HTERT RPE-1 (cell line): Measurements from ENCODE around the gene MYO15A.

Experiments used
- in situ Hi-C: fragments of 300-500 bp; cut with MboI; formaldehyde crosslinking; loops from 4 replicates; pipeline ENCODE4 v1.14.3; 2020; ENCODE audit warnings: low sequenced_read_pairs

Gene MYO15A

DNA sequence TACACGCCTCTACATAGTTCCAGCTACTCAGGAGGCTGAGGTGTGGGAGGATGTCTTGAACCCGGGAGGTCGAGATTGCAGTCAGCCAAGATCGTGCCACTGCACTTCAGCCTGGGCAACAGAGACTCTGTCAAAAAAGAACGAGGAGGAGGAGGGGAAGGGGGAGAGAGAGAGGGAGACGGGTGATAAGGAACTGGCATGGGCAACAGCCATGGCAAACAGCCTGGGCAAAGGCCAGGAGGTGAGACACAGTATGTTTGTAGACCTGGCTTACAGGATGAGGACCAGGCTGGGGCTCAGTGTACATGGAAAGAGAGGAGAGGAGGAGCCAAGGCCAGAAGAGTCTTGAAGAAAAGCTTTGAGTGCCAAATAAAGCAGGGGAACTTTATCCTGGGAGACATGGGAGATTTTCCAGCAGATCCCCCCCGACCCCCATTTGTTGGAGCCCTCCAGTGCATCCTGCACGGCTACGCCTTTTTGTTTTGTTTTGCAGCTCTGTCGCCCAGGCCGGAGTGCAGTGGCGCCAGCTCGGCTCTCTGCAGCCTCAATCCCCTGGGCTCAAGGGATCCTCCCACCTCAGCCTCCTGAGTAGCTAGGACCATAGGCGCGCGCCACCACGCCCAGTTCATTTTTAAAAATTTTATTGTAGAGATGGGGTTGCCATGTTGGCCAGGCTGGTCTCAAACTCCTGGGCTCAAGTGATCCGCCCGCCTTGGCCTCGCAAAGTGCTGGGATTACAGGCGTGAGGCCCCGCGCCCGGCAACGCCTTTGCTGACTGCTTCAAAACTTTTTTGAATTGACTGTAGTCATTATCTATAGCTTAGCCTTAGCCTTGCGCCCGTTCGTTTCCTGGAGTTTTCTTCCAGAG, 73.8 kb downstream of the MYO15A start:
- in situ Hi-C loops: no loop called here

DNA sequence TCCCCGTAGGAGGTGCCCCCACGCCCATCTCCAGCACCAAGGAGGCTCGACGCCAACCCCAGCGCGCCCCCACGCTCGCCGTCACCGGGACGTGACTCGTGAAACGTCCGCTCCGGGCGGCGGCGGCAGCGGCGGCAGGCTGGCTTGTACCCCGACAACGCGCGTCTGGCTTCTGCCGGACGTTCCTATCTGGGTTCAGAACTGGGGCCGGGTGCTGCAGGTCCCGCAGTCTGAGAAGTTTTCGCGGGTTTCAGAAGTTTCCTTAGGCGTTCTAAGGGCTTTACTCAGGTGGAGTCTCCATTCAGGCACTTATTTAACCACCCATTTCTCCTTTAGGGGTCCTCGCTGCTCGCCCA, 74.4 kb downstream of the MYO15A start:
- in situ Hi-C loops: no loop called here

DNA sequence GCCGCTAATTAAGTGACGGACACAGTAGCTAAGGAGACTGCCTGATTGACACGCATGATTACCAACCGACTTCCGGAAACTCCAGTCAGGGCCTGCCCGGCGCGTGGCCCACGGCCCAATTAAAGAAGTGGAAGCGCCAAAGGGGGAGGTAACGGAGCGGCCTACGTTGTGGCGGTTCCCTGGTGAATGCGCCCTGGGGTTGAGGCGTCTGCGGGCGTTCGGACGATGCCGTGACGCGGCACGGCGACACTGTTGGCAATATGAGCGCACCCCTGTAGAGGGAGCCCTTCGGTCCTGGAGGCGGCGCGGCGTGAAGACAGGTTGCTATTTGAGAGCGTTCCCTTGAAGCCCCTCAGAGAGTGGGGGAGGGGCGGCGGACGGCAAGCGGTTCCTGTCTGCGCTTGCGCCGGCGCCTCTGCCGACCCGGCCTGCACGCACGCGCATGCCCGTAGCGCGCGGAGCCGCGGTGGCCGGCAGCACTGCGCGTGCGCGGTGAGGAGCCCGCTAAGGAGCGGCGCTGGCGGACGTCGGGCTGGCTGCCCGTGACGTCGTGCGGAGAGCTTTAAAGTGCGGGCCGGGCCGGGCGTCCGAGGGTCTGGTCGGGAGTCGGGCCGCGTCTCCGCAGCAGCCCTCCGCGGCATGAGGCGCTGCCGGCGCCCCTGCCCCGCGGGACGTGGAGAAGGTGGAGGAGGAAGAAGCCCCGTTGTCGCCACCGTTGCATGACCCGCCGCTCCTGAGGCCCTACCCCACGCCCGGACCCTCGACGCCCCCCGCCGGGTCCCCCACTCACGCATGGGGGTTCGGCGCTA, 75.0 kb downstream of the MYO15A start, which contains the start of gene ALKBH5:
ALKBH5 (plus strand) TSS at position 495 of the 809 bp plus-strand sequence. CDS start 416 bp downstream, outside the sequence.
- in situ Hi-C loops: no loop called here

DNA sequence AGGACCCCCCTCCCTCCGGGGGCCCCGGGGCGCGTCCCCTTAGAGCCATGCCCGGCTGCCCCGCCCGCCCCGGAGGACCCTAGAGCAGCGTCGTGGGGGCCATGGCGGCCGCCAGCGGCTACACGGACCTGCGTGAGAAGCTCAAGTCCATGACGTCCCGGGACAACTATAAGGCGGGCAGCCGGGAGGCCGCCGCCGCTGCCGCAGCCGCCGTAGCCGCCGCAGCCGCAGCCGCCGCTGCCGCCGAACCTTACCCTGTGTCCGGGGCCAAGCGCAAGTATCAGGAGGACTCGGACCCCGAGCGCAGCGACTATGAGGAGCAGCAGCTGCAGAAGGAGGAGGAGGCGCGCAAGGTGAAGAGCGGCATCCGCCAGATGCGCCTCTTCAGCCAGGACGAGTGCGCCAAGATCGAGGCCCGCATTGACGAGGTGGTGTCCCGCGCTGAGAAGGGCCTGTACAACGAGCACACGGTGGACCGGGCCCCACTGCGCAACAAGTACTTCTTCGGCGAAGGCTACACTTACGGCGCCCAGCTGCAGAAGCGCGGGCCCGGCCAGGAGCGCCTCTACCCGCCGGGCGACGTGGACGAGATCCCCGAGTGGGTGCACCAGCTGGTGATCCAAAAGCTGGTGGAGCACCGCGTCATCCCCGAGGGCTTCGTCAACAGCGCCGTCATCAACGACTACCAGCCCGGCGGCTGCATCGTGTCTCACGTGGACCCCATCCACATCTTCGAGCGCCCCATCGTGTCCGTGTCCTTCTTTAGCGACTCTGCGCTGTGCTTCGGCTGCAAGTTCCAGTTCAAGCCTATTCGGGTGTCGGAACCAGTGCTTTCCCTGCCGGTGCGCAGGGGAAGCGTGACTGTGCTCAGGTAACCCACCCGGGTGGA, 75.8 kb downstream of the MYO15A start:
- in situ Hi-C loops: no loop called here

DNA sequence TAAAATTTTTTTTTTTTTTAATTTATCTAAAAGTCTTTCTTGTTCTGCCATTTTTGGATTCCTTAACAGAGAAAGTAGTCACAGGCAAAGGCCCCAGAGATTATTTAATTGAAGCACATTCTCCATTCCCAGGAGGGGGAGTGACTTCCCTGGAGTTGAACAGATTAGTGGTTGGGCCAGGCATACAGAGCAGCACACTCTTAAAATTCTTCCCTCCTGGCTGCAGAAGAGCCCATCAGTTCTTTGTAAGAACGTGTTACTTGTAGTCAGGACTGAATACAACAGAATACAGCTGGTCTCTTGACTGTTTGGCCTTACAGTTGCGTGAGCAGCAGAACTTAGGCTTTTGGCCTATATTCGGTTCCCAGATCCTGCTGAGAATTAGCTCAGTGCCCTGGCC, 76.8 kb downstream of the MYO15A start:
- in situ Hi-C loops: no loop called here

DNA sequence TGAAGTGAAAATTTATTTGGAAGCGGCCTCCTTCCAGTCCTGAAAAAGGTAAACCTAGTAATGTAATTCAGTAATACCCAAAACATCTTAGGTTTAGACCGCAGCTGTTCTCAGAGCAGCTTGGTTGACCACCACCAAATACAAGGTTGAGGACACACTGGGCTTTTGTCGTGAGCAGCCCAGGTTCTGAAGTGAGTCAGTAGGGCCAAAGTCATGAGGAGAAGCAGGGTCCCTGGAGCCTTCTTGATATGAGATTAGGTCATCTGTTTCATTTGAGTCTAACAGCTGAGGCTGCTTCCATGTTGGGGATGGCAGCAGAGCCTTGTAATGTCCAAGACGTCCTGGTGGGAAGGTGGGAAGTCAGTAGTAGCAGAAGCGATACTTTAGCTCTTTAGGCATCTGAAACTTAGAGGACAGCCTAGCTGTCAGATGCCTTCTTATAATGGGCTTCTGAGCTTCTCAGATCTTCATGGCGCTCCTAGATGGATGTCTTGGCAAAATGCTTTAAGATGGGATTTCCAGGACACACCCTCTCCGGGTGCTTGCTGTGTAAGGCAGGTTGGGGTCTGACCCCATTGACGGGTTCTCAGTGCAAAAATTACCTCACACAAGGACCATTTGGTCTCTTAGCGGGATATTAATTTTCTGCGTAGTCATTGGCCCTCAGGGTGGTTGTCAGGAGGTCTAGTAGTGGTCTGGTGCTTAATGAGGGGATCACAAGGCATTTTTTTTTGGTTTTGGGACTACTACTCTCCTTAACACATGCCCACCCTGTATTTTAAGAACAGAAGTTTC, 77.5 kb downstream of the MYO15A start:
- in situ Hi-C loops: no loop called here

DNA sequence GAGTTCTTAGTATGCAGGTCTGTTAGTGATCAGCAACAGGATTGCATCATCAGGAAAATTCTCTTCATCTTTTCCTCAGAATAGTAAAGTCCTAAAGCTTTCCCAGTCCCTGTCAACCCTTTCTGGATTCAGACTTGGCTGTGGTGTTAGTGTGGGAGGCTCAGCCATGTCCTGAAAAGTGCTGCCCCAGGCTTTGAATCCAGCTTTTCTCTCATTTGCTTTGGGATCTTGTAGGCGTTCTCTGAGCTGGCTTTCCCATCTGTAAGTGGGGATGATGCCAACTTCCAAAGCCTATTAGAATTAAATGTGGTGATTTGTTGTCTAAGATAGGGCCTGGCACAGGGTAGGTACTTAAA, 78.0 kb downstream of the MYO15A start:
- in situ Hi-C loops: no loop called here

DNA sequence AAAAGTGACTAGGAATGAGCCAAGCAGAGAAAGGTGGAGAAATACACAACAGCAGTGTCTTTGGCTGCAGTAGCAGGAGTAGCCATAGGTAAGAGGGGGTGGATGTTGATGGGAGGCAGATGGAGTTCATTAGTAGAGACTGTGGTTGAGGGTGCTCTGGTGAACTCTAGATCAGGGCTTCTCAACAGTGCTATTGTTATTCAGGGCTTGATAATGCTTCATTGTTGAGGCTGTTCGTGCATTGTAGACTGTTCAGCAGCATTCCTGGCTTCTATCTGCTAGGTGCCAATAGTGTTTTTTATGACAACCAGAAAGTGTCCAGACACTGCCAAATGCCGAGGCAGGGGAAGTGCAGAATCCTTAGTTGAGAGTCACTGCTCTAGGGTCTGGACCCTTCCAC, 78.7 kb downstream of the MYO15A start:
- in situ Hi-C loops: no loop called here

DNA sequence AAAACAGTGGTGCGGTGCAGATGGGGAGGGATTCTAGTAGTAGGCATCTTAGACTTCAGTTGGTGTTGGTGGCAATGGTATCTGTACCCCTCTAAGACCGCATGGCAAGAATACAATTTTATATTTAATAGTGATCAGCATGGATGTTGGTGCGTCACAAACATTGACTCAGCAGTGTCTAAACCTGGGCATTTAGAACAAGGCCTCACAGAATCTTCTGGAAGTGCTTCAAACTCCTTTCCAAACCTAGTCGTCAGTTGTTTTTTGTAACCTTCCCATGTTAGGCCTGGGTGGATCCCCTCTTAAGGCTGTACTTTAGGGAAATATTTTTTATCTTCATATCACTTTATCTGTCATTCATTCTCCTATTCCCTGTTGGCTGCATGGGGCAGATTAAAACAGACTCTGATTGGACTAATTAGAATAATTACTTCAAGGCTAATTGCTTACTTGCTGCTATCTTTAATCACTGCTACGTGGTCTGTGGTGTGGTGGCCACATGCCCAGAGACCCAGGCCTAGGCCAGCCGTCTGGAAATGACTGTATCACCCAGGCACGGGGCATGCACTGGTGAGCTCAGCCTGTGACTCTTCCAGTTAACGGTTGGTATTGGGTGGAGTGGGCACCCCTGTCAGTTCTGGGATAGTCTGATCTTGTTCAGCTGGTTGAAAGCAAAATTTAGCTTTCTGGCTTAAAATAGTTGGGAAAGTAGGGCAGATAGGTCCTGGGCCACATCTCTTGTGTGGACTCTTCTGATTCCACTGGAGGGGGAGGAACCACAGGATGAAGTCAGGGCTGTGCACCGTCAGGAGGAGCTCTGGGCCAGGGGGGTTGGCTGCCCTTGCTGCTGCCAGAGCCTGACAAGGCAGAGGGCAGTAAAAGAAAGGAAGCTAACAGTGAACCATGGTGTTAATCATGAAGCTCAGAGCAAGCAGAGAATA, 79.5 kb downstream of the MYO15A start:
- in situ Hi-C loops: no loop called here

DNA sequence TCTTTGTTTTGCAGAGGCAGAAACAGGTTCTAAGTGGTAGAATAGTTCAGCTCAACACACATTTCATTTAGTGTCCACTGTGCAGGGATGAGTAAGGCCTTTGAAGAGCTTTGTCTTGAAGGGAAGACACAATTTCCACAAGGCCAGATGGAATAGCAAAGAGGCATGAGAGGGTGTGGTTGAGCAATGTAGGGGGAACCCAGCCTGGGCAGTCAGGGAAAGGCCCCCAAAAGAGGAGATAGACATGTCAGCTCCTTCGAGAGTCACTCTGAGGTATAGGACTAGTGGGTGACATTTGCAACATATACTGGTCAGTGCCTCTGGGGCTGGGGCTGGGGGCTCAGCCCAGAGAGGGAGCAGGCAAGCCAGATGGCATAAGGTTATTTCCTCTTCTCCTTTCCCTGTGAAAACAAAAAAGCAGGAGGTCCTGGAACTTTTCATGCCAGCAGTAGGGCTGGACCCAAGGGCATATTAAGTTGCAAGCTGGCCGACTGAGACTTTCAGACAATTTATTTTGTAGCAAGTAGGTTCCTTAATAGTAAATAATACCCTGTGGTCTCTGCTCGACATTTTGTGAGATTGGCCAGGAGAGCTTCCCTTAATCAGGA, 82.2 kb downstream of the MYO15A start:
- in situ Hi-C loops: no loop called here

DNA sequence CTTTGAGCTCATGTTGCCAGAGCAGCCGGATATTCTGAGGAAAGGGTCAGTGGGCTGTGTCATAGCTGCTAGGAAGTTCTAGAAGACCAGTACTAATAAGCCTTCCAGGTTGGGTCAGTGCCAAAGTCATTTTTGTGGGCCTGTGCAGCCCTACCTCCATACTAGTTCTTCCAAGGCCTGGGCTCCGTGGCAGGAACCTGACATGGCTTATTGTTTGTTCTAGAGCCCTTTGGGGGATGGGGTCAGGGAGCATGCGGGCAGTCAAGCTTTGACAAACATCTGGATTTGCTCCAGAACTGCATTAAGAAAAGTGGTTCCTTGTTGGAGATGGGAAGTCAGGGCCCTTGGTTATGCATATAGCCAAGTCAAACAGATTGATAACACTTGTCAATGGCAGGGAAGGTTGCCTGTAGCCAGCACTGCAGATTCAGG, 82.7 kb downstream of the MYO15A start:
- in situ Hi-C loops: no loop called here

DNA sequence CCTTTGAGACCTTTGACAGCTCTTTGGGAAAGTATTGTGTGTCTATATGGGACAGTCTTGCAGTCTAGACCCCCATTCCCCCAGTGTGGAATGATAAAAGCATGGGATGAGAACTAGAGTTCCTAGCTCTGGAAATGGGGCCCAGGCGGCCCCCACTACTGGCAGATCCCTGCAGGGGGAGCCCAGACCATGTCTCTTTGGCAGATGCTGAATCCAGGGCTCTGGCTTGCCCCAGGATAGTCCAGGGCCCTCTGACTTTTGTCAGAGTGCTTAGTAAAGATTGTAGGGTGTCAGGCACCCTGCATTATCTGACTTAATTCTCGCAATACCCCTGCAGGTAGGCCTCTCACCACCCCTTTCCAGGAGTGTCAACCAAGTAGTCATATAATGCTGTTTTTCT, 83.4 kb downstream of the MYO15A start:
- in situ Hi-C loops: no loop called here

DNA sequence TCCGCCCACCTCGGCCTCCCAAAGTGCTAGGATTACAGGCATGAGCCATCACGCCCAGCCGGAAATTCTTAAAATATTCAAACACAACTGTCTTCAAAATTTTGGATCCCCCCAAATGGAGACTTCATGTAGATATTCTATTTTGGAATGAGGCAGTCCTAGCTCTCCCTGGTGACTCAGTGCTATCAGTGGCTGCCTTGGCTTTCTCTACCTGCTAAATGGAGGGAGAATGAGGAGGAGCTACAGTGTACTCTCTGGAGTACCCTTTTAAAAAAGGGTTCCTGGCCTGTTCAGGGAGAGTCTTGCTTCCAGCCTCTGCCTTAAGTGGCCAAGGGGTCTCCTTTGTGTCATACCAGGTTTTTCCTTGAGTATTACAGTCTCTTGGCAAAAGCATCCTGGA, 85.8 kb downstream of the MYO15A start:
- in situ Hi-C loops: no loop called here

DNA sequence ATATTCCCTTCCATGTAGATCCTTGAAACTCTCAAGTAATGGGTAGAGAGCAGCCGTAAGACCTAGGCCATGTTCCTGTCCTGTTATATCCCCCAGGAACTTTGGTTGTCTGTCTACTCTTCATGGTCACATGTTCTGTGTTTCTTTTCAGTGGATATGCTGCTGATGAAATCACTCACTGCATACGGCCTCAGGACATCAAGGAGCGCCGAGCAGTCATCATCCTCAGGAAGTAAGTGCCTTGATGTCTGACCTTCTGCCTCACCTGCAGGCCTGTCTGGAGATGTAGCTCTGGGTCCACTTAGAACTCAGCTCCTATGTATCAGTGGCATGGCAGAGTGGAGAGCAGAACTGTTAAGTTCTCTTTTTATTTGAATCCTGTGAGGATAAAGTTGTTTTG, 86.2 kb downstream of the MYO15A start:
- in situ Hi-C loops: no loop called here

DNA sequence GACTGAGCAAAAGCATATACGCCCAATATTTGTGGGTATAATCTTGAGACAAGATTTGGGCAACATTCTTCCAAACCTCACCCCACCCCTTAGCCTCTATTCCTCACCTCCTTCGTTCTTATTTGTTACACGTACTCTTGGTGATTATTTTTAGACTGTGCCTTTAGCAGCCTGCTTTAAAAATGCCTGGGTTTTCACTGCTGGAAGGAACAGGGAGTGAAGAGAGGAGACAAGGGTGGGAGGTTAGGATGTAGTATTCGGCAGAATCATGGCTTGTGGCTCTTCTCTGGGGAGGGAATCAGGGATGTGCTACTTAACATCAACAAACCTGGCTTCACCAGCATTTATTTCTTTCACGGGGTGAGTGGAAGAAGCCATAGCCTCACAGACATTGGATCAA, 86.7 kb downstream of the MYO15A start:
- in situ Hi-C loops: no loop called here

DNA sequence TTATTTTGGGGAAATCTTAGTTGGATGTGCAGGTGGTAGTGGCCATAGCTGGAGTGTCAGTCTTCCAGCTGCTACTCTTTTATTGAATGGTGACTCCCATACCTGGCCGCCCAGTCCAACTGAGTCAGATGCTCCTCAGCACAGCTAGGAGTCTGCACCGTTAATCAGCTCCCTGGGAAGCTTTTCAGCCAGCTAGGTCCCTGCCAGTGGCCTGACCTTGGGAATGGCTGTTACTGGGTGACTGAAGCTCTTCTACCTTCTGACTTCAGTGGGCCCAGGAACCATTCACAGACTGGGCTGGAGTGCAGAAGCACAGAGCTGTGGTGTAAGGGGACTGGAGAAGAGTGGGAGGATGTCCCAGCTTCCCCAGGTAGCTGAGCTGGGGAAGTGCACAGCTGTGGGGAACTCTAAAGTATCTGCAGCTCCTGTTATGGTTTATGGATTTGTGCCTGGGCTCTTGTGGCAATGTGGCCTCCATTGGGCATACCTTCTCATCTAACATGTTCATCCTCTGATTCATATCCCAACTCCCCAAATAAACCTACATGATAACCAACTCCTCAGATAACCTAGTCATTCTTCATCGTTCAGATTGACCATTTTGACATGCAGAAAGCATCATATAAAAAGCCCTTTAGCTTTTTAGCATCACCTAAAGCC, 89.1 kb downstream of the MYO15A start:
- in situ Hi-C loops: no loop called here

DNA sequence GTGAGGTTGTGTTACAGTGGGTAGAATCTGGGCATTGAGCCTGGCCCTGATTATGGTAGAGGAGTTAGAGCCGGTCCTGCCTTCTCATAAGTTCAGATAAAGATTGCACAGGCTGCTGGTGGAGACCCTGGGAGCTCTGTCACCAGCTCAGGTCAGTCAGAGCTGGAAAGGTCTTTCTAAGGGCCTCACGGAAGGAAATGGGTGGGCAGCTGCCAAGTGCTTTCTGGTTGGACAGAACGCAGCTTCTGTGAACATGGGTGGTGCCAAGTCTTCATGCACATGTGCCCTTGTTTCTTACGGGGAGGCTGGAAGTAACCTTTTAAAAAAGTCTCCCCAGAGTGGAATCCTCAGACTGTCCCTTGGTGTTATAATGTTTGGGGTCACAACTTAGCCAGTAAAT, 90.0 kb downstream of the MYO15A start:
- in situ Hi-C loops: no loop called here

DNA sequence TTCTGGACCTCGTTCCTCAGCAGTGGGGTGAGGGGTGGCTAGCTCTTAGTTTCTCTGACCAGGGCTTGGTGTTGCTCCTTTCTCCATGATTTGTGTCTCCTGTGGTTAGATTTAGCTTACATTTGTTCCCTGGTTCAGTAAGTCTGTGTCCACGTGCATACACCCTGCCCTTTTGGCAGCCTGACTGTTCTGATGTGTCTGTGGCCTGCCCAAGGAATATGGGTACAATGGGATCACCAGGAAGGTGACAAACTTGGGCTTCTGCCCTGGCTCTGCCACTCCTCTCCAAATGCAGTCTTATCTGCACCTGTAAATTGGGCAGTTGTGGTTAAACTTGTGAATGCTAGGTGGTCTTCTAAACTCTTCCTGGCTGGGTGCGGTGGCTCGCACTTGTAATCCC, 92.6 kb downstream of the MYO15A start:
- in situ Hi-C loops: no loop called here
